DOHH2 (cell line): ENCODE data around the gene EIF4E3.

Experiments used
- H3F3A ChIP-seq: fragments of 200-600 bp; sonication (generic), shearing (Covaris generic); 2 replicates; pipeline ENCODE4 v1.6.0; 2016; ENCODE audit warnings: antibody characterized with exemption, mild to moderate bottlenecking; ENCODE audit not compliant: control insufficient read depth, insufficient read depth
- H3K27ac ChIP-seq: fragments of 200-600 bp; sonication (generic); 2 replicates; pipeline ENCODE4 v1.5.1; 2014; ENCODE audit warnings: low read depth, mild to moderate bottlenecking, low read length, moderate library complexity
- H3K27me3 ChIP-seq: fragments of 200-600 bp; sonication (generic); 2 replicates; pipeline ENCODE4 v1.6.1; 2014; ENCODE audit warnings: mild to moderate bottlenecking, low read length, mixed read lengths; ENCODE audit not compliant: control insufficient read depth
- H3K36me3 ChIP-seq: fragments of 200-600 bp; sonication (generic); 2 replicates; pipeline ENCODE4 v1.6.1; 2014; ENCODE audit warnings: mild to moderate bottlenecking, low read length, moderate library complexity, mixed read lengths; ENCODE audit not compliant: control insufficient read depth
- H3K4me1 ChIP-seq: fragments of 200-600 bp; sonication (generic); 2 replicates; pipeline ENCODE4 v1.6.1; 2014; ENCODE audit warnings: mild to moderate bottlenecking, low read length, mixed read lengths; ENCODE audit not compliant: control insufficient read depth
- H3K4me2 ChIP-seq: fragments of 200-600 bp; sonication (generic); 2 replicates; pipeline ENCODE4 v1.6.0; 2014; ENCODE audit warnings: mild to moderate bottlenecking, low read length, moderate library complexity
- H3K4me3 ChIP-seq: fragments of 200-600 bp; sonication (generic); 2 replicates; pipeline ENCODE4 v1.5.1; 2014; ENCODE audit warnings: mild to moderate bottlenecking, low read length, mixed read lengths
- H3K79me2 ChIP-seq: fragments of 200-600 bp; sonication (generic); 2 replicates; pipeline ENCODE4 v1.6.1; 2014; ENCODE audit warnings: mild to moderate bottlenecking, low read length, mixed read lengths; ENCODE audit not compliant: control insufficient read depth
- H3K9me2 ChIP-seq: fragments of 200-600 bp; sonication (generic); replicated peaks from 2 replicates; pipeline ENCODE4 v1.6.1; 2014; ENCODE audit warnings: mild to moderate bottlenecking, low read length, mixed read lengths; ENCODE audit not compliant: control insufficient read depth
- H3K9me3 ChIP-seq: fragments of 200-600 bp; sonication (generic); 2 replicates; pipeline ENCODE4 v1.6.1; 2014; ENCODE audit warnings: antibody characterized with exemption, low read length, mixed read lengths; ENCODE audit not compliant: control insufficient read depth, insufficient read depth
- H4K20me1 ChIP-seq: fragments of 200-600 bp; sonication (generic); 2 replicates; pipeline ENCODE4 v1.6.0; 2014; ENCODE audit warnings: low read depth, mild to moderate bottlenecking, antibody characterized with exemption, low read length, moderate library complexity; ENCODE audit not compliant: control insufficient read depth, insufficient read depth
- CTCF ChIP-seq: fragments of 200-600 bp; sonication (generic); IDR thresholded peaks from one replicate; pipeline ENCODE4 v1.5.1; 2014; ENCODE audit warnings: antibody characterized with exemption, mild to moderate bottlenecking, low read depth, low read length; ENCODE audit not compliant: poor library complexity, severe bottlenecking
- EZH2phosphoT487 ChIP-seq: fragments of 200-600 bp; sonication (generic); IDR thresholded peaks from 2 replicates; pipeline ENCODE4 v1.6.1; 2017; ENCODE audit warnings: borderline replicate concordance, mild to moderate bottlenecking, antibody characterized with exemption, low read length, moderate library complexity, mixed read lengths

The EIF4E3 gene

GRCh38 chr3:71763426-71763825 is 38.2 kb upstream of the EIF4E3 start:
- H3K4me2 ChIP-seq, result 0 out of 2 replicates have a peak overlapping the region, but pooled peaks have one; percentile 15

GRCh38 chr3:71760140-71760539 is 34.9 kb upstream of the EIF4E3 start:
- H3F3A ChIP-seq, result no peaks in the 10 kb centered on the region
- no peak overlapping the region for H3K4me2 ChIP-seq
- no peaks in the 10 kb centered on the region for H3K9me3 ChIP-seq
- no peak overlapping the region for H3K27ac ChIP-seq
- no peaks in the 10 kb centered on the region for H3K36me3 ChIP-seq
- no peak for TF ChIP-seq CTCF
- TF ChIP-seq EZH2phosphoT487, result no peak
- H3K27me3 ChIP-seq, result no peaks in the 10 kb centered on the region; the same call in 1 of the 2 replicates
- peaks cover 7% of the 10 kb centered on the region for H3K4me1 ChIP-seq
- H3K4me3 ChIP-seq, result no peak overlapping the region
- no peaks in the 10 kb centered on the region for H3K9me2 ChIP-seq
- no peaks in the 10 kb centered on the region for H4K20me1 ChIP-seq
- no peaks in the 10 kb centered on the region for H3K79me2 ChIP-seq

More at GRCh38 chr3:71763426-71763825, 38.2 kb upstream of the EIF4E3 start:
- Histone ChIP-seq H3K27me3 (no peaks in the 10 kb centered on the region), H3K27ac (no peak overlapping the region), H3K9me3 (no peaks in the 10 kb centered on the region), H3K4me1 (peaks cover 7% of the 10 kb centered on the region), H3F3A (no peaks in the 10 kb centered on the region), H3K4me3 (no peak overlapping the region), H3K9me2 (no peaks in the 10 kb centered on the region), H3K36me3 (no peaks in the 10 kb centered on the region), H3K79me2 (no peaks in the 10 kb centered on the region), H4K20me1 (no peaks in the 10 kb centered on the region)
- no peak for TF ChIP-seq CTCF
- TF ChIP-seq EZH2phosphoT487, result no peak

GRCh38 chr3:71759401-71759800 is 34.2 kb upstream of the EIF4E3 start:
- TF ChIP-seq EZH2phosphoT487 (no peak), CTCF (no peak)
- peaks cover 7% of the 10 kb centered on the region for H3K4me1 ChIP-seq
- no peaks in the 10 kb centered on the region for H3K9me2 ChIP-seq
- H3F3A ChIP-seq, result no peaks in the 10 kb centered on the region
- no peak overlapping the region for H3K27ac ChIP-seq
- H3K9me3 ChIP-seq, result no peaks in the 10 kb centered on the region
- no peaks in the 10 kb centered on the region; the same call in 1 of the 2 replicates for H3K27me3 ChIP-seq
- H4K20me1 ChIP-seq, result no peaks in the 10 kb centered on the region
- H3K36me3 ChIP-seq, result no peaks in the 10 kb centered on the region
- no peaks in the 10 kb centered on the region for H3K79me2 ChIP-seq
- no peak overlapping the region for H3K4me2 ChIP-seq
- H3K4me3 ChIP-seq, result no peak overlapping the region

- no peaks in the 10 kb centered on the region; the same call in 1 of the 2 replicates for H3K27me3 ChIP-seq
- no peaks in the 10 kb centered on the region for H3K79me2 ChIP-seq
- no peaks in the 10 kb centered on the region for H3K9me2 ChIP-seq
- no peaks in the 10 kb centered on the region for H3K36me3 ChIP-seq
- no peaks in the 10 kb centered on the region for H3K9me3 ChIP-seq
- no peaks in the 10 kb centered on the region for H3F3A ChIP-seq
- no peak overlapping the region for H3K27ac ChIP-seq
- no peaks in the 10 kb centered on the region for H4K20me1 ChIP-seq
- peaks cover 2% of the 10 kb centered on the region for H3K4me1 ChIP-seq
- no peak for TF ChIP-seq CTCF
- no peak for TF ChIP-seq EZH2phosphoT487
- no peak overlapping the region for H3K4me2 ChIP-seq
- no peak overlapping the region for H3K4me3 ChIP-seq
Observed at GRCh38 chr3:71758091-71758490, 32.9 kb upstream of the EIF4E3 start.
